GM19468 (cell line): ENCODE results near the gene PPP1R12B.
A peak's percentile ranks its signal among the peaks of the same experiment; 100 is the strongest.
"Not testable (repeated sequence)": the region's sequence is repeated elsewhere in the genome, so short reads cannot be mapped to it uniquely, and the experiment has no call there.

ENCODE experiments used
- ATAC-seq: cut with Tn5 transposase; IDR thresholded peaks from one replicate; pipeline ENCODE4 v1.9.1; 2021; ENCODE audit warnings: mild to moderate bottlenecking, moderate library complexity, moderate number of reproducible peaks; ENCODE audit not compliant: unreplicated experiment; ENCODE audit errors: extremely low read depth

PPP1R12B gene

DNA sequence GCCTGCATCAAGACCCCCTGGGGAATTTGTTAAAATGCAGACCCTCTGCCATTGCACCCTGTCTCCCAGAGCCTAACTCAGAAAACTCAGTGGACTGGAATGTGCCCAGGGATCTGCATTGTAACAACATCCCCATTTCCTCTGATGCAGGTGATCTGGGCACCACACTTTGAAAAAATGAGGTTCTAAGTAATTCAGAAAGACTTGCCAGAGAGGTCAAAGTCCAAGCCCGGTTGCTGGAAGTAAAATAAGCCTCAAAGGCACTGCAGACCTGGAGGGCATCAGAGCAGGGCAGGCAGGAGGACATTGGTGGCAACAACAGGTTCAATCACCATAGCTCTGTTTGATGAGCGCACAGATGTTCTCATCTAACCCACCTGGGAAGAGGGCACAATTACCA is 271.0 kb downstream of the PPP1R12B start:
- ATAC-seq: no peak

DNA sequence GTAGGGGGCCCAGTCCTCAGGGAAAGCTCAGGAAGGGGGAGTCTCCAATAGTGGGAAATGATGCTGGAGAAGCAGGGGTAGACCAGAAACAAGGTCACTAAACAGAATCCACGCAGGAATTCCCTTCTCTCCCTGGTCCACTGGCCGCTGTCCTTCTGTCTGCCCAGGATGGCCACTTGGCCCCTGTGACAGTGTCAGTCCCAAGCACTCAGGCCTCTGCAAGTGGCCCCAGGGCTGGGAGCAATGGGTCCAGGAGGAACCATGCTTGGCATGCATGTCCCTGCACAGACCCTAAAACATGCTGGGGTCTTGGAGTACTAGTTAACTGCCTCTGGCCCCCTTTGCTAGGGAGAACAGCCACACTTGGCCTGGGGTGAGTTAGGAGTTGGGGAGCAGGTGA is 271.5 kb downstream of the PPP1R12B start:
- ATAC-seq: not testable (repeated sequence)

DNA sequence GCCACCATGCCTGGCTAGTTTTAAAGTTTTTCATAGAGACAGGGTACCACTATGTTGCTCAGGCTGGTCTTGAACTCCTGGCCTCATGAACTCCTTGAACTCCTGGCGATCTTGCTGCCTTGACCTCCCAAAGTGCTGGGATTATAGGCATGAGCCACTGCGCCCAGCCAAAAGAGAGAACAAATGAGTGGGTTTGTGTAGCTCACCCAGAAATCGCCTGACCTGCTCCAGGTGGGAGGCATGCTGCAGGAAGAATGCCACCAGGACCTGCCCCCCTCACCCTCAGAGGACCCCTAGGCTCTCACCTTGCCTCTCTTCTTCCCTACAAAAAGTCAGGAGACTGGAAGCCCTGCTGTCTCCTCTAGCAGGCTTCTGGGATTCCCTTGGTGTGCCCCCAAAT is 272.9 kb downstream of the PPP1R12B start:
- ATAC-seq: no peak

DNA sequence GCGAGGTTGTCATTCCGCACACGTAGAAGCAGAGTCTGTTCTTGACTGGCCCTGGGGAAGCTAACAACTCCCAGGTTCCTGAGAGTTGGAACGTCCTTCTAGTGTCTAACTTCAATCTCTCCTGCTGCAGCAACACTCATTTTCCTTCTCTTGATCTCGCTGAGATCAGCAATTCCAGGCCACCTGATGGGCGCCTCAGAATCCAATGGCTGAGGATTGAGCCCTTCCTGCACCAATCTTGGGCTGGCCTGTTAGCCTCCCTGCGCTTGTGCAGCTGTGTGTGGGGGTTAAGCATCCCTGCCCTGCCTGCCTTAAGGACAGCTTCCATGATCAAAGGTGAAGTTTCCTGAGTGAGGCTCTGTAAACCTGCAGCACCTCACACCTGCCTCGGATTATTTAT is 273.9 kb downstream of the PPP1R12B start:
- ATAC-seq: no peak

DNA sequence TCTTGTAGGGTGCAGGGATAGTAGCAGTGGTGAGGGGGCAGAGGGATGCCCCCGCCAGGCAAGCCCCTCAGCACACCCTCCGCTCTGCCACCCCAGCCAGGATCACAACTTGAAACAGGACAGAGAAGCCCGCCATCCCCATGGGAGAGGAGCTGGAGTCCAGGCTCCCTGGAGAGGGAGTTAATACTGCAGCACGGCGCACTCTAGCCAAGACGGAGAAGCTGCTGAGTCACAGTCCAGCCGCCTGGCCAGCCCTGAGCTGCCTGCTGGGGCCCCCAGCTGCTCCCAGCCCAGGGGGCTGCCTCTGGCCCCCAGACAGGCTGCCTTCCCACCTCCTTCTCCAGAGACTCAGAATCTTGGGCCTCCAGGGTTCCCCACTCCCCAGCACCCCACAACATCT is 274.6 kb downstream of the PPP1R12B start:
- ATAC-seq: no peak

DNA sequence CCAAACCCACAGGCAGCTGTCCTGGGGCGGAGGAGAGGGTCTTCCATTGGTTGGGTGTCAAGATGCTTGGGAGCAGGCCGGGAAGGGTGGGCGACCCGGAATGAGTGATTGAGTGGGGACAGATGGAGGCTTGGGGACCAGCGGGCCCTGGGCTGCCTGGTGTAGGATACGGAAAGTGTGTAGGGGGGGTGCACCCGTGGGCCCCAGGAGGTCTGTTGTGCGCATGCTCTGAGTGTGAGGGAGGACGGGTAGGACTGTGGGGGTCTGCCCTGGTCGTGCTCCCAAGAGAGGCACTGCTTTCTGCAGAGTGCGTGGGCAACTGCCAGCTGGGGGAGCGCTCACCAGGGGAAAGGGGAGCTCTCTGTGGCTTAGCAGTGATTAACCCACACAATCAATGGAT is 275.0 kb downstream of the PPP1R12B start:
- not testable (repeated sequence) for ATAC-seq

DNA sequence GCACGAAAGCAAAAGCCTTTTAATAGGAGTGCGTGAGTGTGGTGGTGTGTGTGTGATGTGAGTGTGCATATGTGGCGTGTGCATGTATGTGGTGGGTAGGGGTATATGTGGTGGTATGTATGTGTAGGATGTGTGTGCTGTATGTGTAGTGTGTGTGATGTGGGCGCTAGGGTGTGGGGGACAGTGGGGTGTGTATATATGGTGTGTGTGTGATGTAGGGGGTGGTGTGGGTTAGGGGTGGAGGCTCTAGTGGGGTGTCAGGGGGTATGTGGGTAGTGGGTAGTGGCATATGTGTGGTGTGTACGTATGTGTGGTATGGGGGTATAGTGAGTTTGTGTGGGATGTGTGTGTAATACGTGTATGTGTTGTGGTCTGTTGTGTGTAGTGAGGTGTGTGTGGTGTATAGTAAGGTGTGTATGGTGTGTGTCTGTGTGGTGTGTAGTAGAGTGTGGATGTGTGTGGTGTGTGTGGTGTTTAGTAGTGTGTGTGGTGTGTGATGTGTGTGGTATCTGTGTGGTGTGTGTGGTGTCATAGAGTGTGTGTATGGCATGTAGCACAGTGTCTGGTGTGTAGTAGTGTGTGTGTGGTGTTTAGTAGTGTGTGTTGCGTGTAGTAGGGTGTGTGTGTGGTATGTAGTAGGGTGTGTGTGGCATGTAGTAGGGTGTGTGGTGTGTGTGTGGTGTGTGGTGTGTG is 275.7 kb downstream of the PPP1R12B start:
- ATAC-seq: no peak

DNA sequence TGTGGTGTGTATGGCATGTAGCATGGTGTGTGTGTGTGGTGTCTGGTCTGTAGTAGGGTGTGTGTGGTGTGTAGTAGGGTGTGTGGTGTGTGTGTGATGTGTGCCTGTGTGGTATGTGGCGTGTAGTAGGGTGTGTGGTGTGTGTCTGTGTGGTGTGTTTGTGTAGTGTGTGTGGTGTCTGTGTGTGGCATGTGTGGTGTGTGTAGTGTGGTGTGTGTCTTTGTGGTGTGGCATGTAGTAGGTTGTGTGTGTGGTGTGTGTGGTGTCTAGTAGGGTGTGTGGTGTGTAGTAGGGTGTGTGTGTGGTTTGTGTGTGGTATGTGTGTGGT is 276.2 kb downstream of the PPP1R12B start:
- no peak for ATAC-seq

DNA sequence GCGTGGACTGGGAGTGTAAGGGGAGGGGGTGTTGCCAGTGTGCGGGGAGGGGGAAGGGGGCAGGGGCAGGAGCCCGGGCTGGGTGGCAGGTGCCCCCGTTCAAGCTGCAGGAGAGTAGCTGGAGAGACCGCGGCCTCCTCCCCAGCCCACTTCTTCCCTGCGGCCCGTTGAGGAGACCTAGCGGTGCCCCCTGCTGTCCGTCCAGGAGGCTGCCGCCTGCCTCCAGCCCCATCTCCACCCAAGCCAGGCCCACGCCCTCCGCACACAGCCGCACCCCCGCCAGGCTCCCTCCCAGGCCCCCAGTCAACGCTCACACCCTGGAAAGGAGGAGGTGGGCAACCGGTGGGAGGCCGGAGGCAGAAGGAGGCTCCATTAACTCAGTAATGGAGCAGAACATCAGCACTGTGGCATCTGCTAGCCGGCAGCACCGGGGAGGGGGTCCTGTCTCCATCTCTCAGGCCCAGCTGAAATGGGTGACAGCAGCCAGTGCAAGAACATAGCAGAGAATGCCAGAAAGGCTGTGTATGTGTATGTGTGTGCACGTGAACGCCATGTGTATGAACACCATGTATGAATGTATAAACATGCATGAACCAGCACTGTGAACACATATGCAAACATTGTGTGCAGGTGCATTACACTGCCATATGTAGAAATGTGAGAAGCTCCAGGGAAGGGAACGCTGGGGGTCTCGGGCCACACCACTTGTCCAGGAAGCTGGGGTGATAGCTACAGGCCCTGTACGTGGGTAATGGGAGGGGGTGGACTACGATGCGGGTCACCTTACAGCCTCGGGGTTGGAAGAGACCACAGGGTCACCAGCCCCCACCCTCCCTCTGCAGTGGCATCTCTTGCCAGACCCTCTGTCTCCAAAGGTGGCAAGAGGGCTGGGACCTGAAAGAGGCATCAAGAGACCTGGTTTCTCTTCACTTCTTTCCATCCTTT is 277.2 kb downstream of the PPP1R12B start:
- peak; percentile 43 for ATAC-seq

DNA sequence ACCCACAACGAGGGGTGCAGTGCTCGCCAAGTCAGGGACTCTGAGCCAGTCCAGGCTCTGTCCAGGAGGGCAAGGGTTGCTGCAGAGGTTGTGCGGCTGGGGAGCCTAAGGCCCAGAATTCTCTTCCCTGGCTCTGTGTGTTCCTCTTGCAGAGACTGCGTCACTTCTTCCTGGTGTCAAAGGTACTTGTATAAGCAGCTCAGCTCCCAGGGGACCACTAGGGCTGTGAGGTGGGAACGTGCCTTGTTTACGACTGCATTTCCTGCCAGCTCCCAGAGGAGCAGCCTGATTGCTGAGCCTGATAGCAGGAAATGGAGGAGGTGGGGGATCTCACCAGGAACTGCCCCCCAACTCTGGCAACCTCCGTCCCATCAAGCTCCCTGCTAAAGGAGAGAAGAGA is 278.5 kb downstream of the PPP1R12B start:
- not testable (repeated sequence) for ATAC-seq

DNA sequence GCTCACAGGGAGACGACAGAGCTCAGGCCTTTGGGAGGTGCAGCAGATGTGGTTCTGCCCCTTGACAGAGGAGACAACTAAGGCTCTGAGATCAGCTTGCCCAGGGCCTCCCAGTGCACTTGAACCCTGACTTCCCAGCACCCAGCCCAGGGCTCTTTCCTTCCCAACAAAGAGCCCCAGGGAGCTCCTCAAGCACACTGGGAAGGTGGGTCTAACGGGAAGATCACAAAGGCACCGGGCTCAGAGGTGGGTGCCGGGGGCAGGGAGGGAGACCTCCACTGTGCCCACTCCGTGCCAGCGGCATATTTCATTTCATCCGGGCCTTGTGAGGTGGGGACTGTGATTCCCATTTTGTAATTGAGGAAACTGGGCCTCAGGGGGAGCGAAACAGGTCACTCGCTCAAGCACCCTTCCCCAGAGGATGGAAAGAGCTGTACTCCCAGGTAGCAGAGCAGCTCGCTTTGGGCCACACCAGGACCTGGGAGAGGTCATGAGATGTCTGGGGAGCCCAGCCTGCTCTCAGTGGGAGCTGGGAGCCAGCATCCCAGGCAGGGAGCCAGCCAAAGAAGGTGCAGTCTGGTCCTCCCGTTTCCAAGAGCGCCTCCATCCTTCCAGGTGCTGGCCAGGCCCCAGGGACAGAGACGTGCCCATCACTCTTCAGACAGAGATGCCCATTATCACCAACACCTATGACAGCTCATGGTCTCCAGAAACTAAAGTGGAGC is 279.5 kb downstream of the PPP1R12B start:
- ATAC-seq: no peak

DNA sequence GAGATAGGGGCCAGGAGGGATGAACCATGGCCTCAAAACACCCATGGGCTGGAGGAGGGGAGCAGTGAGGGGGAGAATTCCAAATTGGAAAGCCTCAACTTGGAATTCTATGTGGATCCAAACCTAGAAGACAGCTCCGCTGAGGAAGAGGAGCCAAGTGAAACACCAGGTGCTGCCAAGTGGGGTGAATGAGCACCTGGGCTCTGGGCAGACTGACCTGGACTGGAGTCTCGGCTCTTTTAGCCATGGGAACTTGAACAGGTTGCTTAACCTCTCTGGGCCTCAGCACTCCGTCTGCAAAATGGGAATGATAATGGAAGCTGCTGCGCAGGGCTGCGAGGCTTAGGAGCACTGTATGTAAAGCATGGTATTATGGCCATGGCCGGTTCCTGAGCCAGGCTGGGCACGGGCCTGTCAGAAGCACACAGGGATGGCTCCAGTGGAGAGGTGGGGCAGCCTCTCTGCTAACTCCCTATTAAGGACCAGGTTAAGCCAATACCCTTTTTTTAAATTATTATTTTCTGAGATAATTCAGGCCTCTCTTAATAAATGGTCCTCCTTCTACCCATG is 280.2 kb downstream of the PPP1R12B start:
- ATAC-seq: no peak

DNA sequence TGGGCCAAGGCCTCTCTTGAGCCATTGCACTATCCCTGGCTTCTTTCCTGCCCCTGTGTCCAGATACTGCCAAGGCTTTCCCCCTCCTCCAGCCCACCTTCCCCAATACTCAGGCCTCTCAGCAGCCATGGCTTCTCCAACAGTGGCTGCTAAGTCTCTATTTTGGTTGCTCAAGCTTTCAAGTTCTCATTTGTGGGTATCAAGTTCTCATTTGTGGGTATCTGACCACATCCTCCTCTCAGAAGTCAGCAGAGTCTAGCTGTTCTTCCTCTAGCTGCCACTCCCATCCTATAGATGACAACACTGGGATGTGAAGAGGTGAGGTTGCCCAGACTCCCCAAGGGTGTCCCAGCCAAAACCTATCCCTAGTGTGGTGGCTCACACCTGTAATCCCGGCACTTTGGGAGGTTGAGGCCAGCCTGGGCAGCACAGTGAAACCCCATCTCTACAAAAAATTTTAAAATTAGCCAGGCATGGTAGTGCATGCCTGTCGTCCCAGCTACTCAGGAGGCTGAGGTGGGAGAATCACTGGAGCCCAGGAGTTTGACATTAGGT is 280.8 kb downstream of the PPP1R12B start:
- ATAC-seq: peak; percentile 69

DNA sequence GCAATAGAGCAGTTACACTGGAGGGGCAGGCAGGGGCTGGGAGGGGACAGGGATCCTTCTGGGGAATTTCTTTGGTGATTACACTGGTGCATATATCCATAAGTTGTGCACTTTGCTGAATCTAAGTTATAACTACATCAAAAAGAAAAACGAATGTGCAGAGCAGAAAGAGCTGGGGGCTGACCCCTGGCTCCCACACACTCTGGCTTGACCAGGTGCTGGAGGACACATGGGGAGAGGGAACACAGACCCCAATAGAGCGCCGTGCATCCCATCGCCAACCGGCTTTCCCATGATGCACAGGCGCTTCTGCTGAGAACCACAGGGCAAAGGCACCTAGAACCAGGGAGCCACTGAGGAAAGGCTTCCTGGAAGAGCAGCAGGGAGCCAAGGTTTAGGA is 281.6 kb downstream of the PPP1R12B start:
- ATAC-seq: not testable (repeated sequence)

DNA sequence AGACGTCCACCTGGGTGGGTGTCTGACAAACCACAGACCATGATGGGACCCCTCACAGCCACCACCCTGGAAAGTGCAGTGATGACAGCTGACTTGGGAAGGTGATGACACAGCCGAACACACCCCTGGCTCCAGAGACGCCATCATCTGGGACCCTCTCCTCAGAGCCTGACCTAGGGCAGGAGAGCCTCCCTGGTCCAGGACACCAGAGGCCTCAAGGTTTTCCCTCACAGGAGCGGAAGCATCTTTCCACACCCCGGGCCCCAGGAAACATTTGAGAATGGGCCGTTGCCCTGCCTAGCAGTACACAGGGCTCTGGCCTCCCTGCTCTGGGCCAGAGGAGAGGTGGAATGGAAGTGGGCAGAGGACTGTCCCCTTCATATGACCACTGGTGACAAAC is 282.0 kb downstream of the PPP1R12B start:
- no peak for ATAC-seq

DNA sequence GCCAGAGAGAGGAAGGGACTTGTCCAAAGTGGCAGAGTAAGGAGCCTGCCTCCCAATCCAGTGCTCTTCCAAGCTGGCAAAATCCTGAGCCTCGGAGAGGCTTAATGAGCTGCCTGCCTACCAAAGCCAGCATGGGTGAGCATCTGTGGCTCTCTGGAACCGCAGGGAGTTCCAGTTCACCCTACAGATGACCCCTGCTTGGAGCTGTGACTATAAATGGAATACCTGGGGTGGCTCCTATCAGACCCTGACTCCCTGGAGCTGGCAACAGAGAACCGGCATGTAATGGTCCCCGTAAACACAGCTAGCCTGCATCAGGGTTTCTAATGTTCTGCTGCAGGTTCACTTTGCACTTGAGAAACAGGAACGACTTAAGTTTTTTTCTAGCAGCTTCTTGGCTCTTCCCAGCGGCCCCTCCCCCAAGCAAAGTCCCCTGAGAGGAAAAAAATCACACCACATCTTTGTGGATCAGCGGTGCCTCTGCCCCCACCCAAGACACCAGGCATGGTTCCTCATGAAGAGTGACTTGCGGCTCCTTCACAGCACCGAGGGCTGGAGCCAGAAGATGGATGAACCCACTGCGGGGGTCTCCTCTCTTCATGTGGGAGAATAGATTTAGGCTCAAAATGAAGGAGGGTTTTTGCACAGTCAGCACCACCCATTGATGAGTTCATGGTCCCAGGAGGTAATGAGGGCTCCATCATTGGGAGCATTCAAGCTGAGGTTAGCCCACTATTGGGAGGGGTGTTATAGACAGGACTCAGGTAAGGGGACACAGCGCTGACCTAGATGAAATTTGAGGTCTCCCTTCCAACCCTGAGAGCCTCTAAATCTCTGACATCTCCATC is 282.8 kb downstream of the PPP1R12B start:
- ATAC-seq: no peak

DNA sequence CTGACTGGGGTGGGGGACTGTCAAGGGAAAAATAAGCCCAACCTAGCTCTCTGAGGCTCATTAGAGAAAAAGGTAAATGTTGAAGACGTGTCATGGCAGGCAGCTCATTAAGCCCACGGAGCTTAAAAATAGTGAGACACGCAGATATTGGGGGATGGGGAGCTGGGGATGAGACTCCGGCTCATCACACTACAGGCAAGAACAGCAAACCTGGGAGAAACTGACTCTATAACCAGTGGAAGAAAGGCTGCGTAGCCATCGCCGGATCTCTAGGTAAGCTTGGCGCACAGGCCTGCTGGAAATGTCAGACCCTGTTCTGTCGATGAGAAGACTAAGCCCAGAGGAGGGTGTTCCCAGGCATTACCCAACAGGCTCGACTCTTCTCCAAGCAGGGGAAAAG is 283.7 kb downstream of the PPP1R12B start:
- no peak for ATAC-seq

DNA sequence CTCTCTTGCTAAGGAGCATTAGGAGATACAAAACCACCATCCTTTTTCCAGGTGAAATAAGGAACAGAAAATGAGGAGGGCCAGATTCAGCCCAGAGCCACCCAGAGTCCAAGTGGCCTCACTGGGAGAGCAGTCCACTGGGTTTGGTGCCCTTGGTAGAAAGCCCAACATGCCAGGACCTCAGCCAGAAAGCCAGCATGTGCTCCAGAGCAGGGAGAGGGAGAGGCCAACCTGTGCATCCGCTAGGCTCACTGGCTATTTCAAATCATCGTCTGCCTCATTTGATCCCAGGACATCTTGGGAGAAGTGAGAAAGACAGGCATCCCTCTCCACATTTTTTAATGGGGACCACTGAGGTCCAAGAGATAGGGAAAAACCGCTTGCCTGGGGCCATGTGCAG is 287.7 kb downstream of the PPP1R12B start:
- not testable (repeated sequence) for ATAC-seq

DNA sequence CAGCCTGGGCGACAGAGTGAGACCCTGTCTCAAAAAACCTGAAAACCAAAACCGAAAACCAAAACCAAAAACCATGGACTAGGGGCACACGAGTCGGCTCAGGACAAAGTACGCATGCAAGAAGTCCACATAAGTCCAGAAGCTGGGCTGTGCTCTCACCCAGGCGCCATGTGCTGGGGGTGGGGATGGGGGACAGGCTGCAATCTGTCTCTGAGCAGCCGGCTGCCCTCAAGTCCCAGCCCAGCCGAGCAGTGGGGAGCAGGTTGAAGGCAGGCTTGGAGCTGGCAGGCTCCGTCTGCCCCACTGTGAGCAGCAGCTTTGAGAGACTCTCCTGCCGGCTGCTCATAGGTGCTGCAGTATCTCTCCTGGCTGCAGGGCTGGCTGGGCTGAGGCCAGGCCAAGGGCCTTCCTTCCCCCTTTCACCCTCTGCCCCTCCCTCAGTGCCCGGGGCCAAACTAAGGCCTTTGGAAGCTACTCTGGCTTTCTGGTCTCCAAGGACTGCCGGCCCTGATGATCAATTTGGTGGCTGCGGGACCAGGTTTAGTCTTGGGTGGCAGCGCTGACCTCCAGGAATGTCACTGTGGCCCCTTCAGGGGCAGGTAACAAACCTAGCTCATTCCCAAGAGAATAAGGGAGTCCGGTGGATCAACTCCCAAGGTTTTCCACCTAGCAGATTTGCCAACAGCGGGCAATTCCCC is 289.0 kb downstream of the PPP1R12B start:
- not testable (repeated sequence) for ATAC-seq
